Esophagus squamous epithelium (tissue), 4 donors: Measurements from ENCODE around the gene NAA11.

Experiments used
- POLR2A ChIP-seq, 4 donors: fragments of 450-650 bp; IDR thresholded peaks; one replicate each; pipeline ENCODE4 v1.6.1; 2017; ENCODE audit warnings: antibody characterized with exemption in 4 of 4, mild to moderate bottlenecking in 4 of 4, moderate library complexity in 3 of 4
- TF ChIP-seq, protein P1 (sequence below), 6 experiments: fragments of 450-650 bp in 4 of 6; fragments of 200-600 bp in 2 of 6; sonication (generic) in 2 of 6; IDR thresholded peaks; one replicate each; pipeline ENCODE4 v1.5.1; 2016 to 2019; ENCODE audit warnings: antibody characterized with exemption in 6 of 6, mild to moderate bottlenecking in 4 of 6, moderate library complexity in 4 of 6

- TF ChIP-seq, protein P1, sequence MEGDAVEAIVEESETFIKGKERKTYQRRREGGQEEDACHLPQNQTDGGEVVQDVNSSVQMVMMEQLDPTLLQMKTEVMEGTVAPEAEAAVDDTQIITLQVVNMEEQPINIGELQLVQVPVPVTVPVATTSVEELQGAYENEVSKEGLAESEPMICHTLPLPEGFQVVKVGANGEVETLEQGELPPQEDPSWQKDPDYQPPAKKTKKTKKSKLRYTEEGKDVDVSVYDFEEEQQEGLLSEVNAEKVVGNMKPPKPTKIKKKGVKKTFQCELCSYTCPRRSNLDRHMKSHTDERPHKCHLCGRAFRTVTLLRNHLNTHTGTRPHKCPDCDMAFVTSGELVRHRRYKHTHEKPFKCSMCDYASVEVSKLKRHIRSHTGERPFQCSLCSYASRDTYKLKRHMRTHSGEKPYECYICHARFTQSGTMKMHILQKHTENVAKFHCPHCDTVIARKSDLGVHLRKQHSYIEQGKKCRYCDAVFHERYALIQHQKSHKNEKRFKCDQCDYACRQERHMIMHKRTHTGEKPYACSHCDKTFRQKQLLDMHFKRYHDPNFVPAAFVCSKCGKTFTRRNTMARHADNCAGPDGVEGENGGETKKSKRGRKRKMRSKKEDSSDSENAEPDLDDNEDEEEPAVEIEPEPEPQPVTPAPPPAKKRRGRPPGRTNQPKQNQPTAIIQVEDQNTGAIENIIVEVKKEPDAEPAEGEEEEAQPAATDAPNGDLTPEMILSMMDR (IDR thresholded peaks at IDR 0.05) = no peak
- no peak for TF ChIP-seq POLR2A (IDR thresholded peaks at IDR 0.05)
Observed at GRCh38 chr4:79358438-79358837, 32.6 kb upstream of the NAA11 start.
